CD4-positive, alpha-beta T cell treated with Interleukin-1 beta for 1 hour (primary cell): ENCODE data around the gene COL4A4.

Experiments
- DNase-seq, 2 donors: peaks; one replicate each; pipeline ENCODE4 v3.0.0-alpha.2; 2020 to 2022

The COL4A4 gene

DNA sequence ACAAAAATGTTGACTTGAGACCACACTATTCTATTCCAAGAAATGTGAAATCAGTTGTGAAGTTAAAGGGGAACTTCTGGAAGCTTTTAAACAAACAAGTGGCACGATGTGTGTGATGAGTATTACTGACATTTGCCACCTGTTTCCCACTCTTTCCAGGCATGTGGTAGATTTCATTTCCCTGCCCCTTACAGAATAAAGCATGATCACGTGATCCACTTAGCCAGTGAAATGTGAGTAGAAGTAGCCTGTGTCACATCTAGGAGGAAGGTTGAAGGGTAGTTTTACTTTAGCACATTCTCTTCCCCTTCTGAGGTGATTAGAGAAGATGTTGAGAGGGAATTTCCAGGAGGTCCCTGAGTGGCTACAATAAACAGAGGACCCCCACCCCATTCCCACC is 3.8 kb downstream of the COL4A4 start:
- DNase-seq, result no peak

DNA sequence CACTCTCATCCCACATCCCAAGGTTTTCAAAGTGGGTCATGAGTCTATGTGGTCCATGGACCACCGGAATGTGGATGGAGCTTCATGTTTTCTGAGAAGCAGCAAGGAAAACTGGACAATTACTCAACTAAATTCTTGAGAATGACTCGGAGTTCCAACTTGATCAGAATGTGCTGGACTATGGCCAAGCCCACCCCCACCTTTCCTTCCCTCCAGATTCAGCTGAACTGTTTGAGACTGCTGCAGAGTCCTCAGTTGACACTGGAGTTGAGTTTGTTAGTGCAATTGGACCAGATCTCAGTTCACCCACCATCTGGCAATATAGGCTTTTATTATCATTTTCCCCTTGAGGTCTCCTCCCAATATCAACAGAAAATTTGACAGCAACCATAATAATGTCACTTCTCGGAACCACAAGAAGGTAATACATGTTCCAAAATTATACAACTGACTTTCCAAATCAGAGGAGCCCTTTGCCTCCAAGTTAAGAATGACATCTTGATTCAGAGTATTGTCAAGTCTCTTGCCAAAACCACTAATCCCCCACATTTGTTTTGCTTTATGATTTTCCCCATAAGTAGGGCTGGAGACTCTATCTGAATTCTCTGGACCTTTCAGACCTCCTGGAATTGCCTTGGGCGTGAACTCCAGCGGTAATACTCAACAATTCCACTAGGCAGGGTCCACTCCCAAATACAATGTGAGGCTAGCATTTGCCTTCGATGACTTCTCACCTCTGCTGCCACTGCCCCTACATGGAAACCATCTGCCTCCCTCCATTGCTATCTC is 8.8 kb downstream of the COL4A4 start:
- no peak for DNase-seq

DNA sequence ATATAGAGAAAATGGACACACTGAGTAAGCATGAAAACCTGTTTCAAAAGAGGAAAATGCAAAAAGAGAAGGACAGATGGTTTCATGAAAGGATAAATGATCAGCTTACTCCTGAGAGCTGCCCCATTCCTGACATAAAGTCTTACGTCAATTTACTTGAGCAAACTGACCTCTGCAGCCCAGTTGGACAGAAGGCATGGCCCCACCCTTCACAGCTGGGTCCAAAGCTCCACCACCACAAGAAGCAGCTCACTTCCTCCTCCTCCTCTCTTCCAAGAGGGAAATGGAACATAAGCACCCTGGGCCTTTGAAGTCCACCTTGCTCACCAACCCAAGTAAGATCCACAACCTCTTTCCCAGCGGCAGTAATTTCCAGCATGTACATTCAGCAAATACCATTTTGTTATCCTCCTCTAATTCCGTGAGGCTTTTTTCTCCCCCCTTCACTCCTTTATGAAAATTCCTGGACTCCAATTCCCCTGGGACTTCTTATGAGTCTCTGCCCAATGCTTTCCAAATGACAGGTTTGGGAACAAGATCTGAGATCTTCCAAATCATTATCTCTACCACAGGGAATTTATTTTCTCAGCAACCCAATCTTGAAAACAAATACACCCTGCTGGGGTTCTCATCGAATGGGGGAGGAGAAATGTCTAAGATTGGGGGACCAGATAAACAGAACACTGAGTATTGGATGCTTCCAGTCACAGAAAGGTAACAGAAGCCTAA is 10.1 kb downstream of the COL4A4 start:
- DNase-seq, result no peak

DNA sequence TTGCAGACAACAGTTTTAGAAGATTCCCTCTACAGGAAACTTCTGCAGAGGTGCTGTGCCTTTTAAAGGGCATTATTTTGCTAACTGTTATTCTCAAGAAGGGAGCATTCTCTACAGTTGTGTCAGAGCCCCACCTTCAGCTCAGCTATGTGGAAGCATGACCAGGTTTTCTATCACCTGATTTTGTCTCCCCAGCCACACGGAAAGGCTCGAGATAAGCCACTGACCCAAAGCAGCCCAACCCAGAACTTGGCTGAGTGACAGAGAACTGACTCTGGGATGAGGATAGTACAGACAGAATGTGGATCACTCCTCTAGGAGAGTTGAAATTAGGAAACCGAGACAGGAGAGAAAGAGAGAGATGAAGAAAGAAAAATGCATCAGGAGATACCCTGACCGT is 10.7 kb downstream of the COL4A4 start:
- DNase-seq, result no peak

- DNase-seq, result no peak
These were observed 11.8 kb downstream of the COL4A4 start for GRCh38 chr2:227152093-227152766.

- DNase-seq, result no peak
These were observed 13.6 kb downstream of the COL4A4 start for GRCh38 chr2:227150222-227150936.

DNA sequence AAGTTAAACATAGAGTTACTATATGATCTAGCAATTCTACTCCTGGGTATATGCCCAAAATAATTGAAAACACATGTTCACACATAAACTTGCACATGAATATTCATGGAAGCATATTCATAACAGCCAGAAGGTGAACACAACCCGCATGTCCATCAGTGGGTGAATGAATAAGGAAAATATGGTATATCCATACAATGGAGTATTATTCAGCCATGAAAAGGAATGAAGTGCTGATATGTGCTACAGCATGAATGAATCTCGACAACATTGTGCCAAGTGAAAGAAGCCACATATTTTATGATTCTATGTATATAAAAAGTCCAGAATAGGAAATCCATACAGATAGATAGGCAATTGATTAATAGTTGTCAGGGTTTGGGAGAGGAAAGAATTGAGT is 15.9 kb downstream of the COL4A4 start:
- DNase-seq, result no peak

- no peak for DNase-seq
These were observed 17.0 kb downstream of the COL4A4 start for GRCh38 chr2:227147023-227147422.

DNA sequence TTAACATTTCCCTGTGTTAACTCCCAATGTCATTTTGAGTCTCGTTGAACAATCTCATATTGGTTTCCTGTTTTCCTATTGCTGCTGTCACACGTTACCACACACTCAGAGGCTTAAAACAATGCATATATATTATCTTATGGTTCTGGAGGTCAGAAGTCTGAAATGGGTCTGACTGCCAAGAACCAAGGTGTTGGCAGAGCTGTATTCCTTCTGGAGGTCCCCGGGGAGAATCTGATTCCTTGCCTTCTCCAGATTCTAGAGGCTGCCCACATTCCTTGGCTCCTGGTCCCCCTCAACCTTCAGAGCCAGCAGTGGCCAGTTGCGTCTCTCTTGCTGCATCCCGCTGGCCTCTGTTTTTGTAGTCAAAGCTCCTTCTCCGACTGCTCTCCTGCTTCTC is 17.5 kb downstream of the COL4A4 start:
- no peak for DNase-seq

DNA sequence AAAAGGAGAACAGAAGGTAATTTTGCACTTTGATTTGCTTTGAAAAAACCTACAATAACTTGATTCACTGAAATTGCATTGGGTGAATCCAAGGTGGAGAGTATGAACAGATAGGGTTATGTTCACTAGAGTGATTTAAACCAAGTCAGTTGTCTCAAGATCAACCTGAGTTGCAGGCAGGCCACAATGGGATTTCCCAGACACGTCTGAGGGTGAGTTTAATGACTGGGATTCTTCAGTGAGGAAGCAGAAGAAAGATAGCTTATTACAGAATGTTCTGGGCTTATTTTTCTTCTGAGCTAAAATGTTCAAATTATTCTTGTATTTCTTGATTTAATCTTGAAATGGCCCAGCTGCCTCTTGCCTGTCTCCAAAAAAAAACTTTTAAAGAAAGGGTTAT is 20.1 kb downstream of the COL4A4 start:
- no peak for DNase-seq

DNA sequence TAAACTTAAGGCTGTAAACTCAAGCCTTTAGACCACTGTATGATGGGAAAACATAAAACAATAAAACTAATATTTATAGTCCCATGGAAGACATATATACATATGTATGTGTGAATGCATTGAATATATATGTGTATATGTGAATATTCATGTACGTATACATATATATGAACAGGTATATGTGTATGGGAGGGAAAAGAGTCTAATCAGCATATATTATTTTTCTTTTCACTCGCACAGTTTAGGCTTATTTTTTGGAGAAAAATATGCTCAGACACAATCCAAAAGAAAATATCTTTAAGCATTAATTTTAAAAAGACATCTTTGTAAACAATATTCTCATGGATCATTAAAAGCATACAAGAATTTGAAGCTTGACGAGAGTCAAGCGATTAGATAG is 22.7 kb downstream of the COL4A4 start:
- no peak for DNase-seq

DNA sequence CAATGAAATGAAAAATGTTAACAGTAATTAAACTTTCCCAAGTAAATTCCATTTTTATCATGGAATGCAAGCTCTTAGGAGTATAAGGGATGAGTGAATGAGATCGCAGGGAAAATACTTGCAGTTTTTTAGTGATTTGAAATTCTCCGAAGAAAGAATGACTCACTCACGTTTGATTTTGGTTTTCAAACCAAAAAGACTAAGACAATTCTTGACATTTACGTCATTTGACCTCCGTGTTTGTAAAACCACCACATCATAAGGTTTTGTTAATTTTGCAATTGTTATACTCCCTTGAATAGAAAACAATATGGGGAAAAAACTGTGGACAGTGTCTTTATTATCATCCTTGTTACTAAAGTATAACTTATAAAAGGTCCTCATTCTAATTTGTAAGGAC is 29.4 kb downstream of the COL4A4 start:
- DNase-seq, result no peak

- DNase-seq, result no peak
These were observed 31.0 kb downstream of the COL4A4 start for GRCh38 chr2:227132986-227133385.

DNA sequence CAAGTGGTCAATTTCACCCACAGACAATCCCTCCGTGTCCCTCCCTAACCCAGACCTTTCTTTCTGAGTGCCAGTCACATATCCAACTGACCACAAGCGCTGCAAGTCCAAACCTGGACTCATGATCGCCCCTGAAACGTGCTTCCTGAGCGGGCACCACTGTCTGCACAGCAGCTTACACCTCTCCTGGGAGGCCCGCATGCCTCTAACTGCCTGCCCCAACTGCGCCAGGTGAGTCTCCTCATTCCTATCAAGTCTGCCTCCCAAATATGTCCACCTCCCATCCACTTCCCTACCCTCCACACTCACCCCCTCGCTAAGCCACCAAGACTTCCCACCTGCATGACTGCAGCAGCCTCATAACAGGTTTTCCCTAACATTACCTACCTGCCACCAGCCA is 33.4 kb downstream of the COL4A4 start:
- no peak for DNase-seq

GRCh38 chr2:227127201-227127600 is 36.8 kb downstream of the COL4A4 start:
- no peak for DNase-seq

GRCh38 chr2:227125506-227125905 is 38.5 kb downstream of the COL4A4 start:
- DNase-seq, result no peak

GRCh38 chr2:227124811-227125210 is 39.2 kb downstream of the COL4A4 start:
- DNase-seq, result no peak

DNA sequence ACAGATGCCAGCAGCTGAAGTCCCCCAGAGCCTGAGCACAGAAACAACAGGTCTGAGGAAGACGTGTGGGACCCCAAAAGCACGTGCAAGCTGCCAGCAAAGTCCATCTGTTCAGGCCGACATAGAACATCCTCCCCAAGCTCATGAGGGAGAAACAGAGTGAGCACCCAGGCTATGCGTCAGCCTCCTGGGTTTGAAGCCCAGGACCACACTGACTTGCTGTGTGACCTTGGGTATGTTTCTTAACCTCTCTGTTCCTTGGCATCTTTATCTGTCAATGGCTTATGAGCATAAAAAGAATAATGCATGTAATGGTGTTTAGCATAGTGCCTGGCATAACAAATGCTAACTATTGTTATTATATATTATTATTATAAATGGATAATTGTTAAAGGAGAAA is 40.3 kb downstream of the COL4A4 start:
- DNase-seq, result no peak

- no peak for DNase-seq
These were observed 45.7 kb downstream of the COL4A4 start for GRCh38 chr2:227118353-227118752.

GRCh38 chr2:227117852-227118251 is 46.2 kb downstream of the COL4A4 start:
- no peak for DNase-seq

- no peak for DNase-seq
These were observed 47.0 kb downstream of the COL4A4 start for GRCh38 chr2:227117027-227117426.

- no peak for DNase-seq
These were observed 48.2 kb downstream of the COL4A4 start for GRCh38 chr2:227115761-227116160.
